Muscle layer of colon (tissue), 2 donors: ENCODE data around the gene GPRIN3.
"Not testable (repeated sequence)": the region's sequence is repeated elsewhere in the genome, so short reads cannot be mapped to it uniquely, and the experiment has no call there.

ENCODE experiments used
- H3K27ac ChIP-seq: one replicate; pipeline ENCODE4 v1.7.0; 2013; ENCODE audit warnings: low read depth, mild to moderate bottlenecking, low read length, moderate library complexity
- H3K27me3 ChIP-seq, 2 donors: one replicate each; pipeline ENCODE4 v1.7.0; 2013; ENCODE audit warnings: low read length in 2 of 2, mild to moderate bottlenecking in 2 of 2; ENCODE audit not compliant: insufficient read depth in 2 of 2, control insufficient read depth in 1 of 2
- H3K36me3 ChIP-seq: one replicate; pipeline ENCODE4 v1.7.0; 2013; ENCODE audit warnings: mild to moderate bottlenecking, low read length; ENCODE audit not compliant: insufficient read depth
- H3K4me1 ChIP-seq: one replicate; pipeline ENCODE4 v1.7.0; 2013; ENCODE audit warnings: mild to moderate bottlenecking, low read length; ENCODE audit not compliant: insufficient read depth
- H3K4me3 ChIP-seq, 2 donors: one replicate each; pipeline ENCODE4 v1.7.0; 2013; ENCODE audit warnings: low read length in 2 of 2, low read depth in 1 of 2, mild to moderate bottlenecking in 1 of 2, moderate library complexity in 1 of 2
- H3K9ac ChIP-seq: one replicate; pipeline ENCODE4 v1.7.0; 2013; ENCODE audit warnings: low read length
- H3K9me3 ChIP-seq: one replicate; pipeline ENCODE4 v1.7.0; 2013; ENCODE audit warnings: mild to moderate bottlenecking, low read length
- donor health status: abdominal sarcoma.
- donor health status: Adenocarcinoma of cecum.

Gene GPRIN3

DNA sequence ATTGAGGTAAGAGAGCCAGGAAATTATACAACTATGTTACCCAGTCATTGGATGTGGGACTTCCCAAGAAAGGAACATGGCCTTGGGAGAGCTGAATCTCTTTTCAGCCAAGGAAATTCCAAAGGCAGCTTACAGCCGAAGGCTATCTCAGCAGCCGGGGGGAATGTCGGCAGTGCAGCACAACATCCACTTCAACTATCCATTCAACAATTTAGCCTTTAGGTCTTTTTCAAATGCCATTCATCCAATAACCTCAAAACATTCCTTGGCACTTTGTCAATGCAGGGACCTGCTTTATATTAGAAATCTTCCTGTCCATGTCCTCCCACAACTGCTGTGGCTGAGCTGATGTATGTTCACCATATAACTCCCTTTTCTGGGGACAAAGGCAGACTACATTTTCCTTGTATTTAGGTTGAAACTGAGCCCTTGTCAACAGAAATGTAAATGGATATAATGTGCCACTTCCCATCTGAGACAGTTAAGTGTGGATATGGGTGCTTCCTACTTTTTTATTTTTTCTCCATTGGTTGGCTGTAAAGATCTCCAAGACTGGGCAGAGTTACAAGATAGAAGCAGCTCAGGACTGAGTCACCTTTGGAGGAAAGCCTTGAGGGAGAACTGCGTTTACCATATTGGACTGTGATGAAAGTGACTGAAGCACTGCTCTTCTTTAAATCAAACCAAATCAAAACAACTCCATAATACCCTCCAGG, 94.8 kb downstream of the GPRIN3 start:
- no peaks in the 10 kb centered on the region for H3K27me3 ChIP-seq

DNA sequence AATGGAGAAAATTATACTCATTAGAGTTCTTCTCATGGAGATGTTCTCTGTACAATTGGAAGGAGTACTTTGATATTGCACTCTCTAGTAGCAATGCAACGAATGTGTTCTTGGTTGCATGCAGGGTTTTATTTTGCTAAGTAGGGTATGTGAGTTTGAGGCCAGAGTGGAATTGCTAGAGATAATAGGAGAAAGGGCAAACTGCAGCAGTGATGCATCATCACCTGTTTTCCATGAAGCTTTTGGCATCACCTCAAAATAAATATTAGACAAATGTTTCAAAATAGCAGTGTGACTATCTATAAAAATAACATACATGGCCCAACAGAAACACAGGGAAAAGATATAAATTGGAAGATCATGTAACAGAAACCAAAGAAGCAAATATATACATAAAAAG, 103.0 kb downstream of the GPRIN3 start:
- no peak overlapping the region for H3K9ac ChIP-seq
- H3K4me3 ChIP-seq: no peak overlapping the region
- H3K27me3 ChIP-seq: no peaks in the 10 kb centered on the region
- no peaks in the 10 kb centered on the region for H3K4me1 ChIP-seq
- no peaks in the 10 kb centered on the region for H3K36me3 ChIP-seq
- no peaks in the 10 kb centered on the region for H3K9me3 ChIP-seq
- no peak overlapping the region for H3K27ac ChIP-seq

More for the DNA sequence above, 94.8 kb downstream of the GPRIN3 start:
- no peak overlapping the region for H3K27ac ChIP-seq
- no peaks in the 10 kb centered on the region for H3K9me3 ChIP-seq
- no peaks in the 10 kb centered on the region for H3K36me3 ChIP-seq
- H3K9ac ChIP-seq: no peak overlapping the region
- no peaks in the 10 kb centered on the region for H3K4me1 ChIP-seq
- H3K4me3 ChIP-seq: no peak overlapping the region

DNA sequence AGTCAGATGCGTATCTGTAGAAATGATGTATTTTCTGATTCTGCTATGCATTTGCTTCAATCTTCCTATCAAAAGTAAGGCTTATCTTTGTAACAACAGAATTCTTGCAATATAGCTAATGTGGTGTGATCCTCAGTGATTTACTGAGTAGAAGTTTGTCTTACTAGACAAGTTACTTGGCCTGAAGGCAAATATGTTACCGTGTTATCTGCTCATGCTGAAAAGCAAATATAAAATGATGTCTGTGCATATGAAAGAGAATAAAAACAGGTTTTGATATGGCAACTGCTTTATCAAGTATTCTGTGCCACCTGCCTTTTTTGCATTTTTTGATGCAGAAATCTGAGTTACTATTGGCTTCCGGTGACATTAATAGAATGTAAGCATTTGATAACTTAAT, 103.7 kb downstream of the GPRIN3 start:
- no peaks in the 10 kb centered on the region for H3K9me3 ChIP-seq
- H3K4me3 ChIP-seq: no peak overlapping the region
- H3K36me3 ChIP-seq: no peaks in the 10 kb centered on the region
- no peak overlapping the region for H3K9ac ChIP-seq
- H3K4me1 ChIP-seq: no peaks in the 10 kb centered on the region
- no peak overlapping the region for H3K27ac ChIP-seq
- H3K27me3 ChIP-seq: no peaks in the 10 kb centered on the region

DNA sequence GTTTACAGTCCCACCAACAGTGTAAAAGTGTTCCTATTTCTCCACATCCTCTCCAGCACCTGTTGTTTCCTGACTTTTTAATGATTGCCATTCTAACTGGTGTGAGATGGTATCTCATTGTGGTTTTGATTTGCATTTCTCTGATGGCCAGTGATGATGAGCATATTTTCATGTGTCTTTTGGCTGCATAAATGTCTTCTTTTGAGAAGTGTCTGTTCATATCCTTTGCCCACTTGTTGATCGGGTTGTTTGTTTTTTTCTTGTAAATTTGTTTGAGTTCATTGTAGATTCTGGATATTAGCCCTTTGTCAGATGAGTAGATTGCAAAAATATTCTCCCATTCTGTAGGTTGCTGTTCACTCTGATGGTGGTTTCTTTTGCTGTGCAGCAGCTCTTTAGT, 108.2 kb downstream of the GPRIN3 start:
- H3K36me3 ChIP-seq: not testable (repeated sequence)

DNA sequence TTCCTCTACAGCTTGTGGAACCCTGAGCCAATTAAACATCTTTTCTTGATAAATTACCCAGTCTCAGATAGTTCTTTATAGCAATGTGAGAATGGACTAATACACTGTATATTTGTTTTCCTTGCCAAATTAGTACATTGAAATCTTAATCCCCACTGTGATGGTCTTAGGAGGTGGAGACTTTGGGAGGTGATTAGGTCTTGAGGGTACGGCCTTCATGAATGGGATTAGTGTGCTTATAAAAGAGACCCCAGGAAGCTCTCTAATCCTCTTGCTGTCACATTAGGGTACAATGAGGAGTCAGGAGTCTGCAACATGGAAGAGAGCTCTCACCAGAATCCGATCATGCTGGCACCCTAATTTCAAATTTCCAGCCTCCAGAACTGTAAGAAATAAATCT, 109.7 kb downstream of the GPRIN3 start:
- no peaks in the 10 kb centered on the region for H3K36me3 ChIP-seq
- H3K9me3 ChIP-seq: no peaks in the 10 kb centered on the region
- no peak overlapping the region for H3K9ac ChIP-seq
- H3K27ac ChIP-seq: no peak overlapping the region
- H3K4me1 ChIP-seq: no peaks in the 10 kb centered on the region
- H3K4me3 ChIP-seq: no peak overlapping the region
- no peaks in the 10 kb centered on the region for H3K27me3 ChIP-seq

More for the DNA sequence above, 108.2 kb downstream of the GPRIN3 start:
- not testable (repeated sequence) for H3K4me3 ChIP-seq, H3K4me1 ChIP-seq, H3K9ac ChIP-seq, H3K9me3 ChIP-seq, H3K27me3 ChIP-seq, H3K27ac ChIP-seq

DNA sequence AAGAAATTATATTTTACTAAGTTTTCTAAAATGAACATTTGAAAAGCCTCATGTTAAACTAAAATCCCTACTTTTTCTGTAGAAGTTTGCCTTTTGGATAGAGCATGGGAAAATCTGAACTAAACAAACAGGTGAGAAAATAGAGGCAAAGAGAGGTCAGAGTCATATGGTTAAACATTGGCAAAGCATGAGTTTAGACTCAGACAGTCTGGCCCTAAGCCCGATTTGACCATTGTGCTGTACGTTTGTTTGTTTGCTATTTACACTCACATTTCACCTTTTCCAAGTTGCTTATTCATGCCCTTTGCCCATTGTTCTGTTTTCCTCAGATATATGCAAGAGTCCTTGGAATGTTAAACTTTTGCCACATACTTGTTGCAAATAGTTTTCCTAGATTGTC, 110.9 kb downstream of the GPRIN3 start:
- Histone ChIP-seq H3K9ac (no peak overlapping the region), H3K27me3 (no peaks in the 10 kb centered on the region), H3K9me3 (no peaks in the 10 kb centered on the region), H3K4me3 (no peak overlapping the region), H3K4me1 (no peaks in the 10 kb centered on the region), H3K36me3 (no peaks in the 10 kb centered on the region), H3K27ac (no peak overlapping the region)

DNA sequence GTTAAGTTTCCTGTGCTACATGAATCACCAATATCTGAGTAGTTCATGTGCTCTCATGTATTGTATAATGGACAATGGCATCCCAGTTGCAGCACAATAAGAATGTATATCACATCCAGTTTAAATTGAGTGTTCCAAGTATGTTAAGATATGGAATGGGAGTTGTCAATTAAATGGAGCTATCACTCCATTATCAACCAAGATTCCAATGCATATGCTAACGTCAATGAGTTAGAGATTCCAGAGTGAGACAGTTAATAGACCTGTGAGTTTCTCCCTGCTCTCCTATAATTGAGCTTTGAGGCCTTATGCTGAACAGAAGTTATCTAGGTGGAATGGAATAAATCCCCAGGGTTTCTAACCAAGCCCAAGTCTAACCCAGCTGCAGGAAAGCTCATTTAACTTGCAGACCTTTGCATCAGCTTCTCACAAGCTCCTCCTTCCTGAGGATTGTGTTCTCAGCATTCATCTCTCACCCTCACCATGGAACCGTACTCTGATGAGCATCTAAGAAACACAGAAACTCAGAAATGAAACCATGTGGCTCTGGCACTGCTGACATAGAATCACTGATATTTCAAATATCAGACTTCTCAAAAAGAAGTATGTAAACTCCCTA, 111.4 kb downstream of the GPRIN3 start:
- Histone ChIP-seq H3K4me3 (no peak overlapping the region), H3K27me3 (no peaks in the 10 kb centered on the region), H3K4me1 (no peaks in the 10 kb centered on the region), H3K9me3 (no peaks in the 10 kb centered on the region), H3K9ac (no peak overlapping the region), H3K36me3 (no peaks in the 10 kb centered on the region), H3K27ac (no peak overlapping the region)

DNA sequence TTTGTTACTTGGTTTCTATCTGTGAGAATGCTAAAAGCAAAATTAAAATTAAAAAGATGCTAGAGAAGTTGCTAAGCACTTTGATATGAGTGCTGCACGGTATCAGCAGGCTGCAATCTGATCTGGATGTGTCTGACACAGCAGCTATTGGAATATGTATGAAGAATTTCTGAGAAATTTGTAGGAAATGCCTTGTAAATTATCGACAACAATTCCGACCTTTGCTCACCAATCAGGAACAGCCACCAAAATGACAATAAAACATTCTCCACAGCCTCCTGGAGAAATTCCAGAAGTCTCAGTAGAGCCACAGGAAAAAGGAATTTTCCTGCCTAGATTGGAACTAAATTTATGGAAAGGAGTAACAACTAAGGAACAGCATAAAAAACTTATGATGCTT, 113.8 kb downstream of the GPRIN3 start:
- Histone ChIP-seq H3K4me3 (no peak overlapping the region), H3K27ac (no peak overlapping the region), H3K9me3 (no peaks in the 10 kb centered on the region), H3K4me1 (no peaks in the 10 kb centered on the region), H3K9ac (no peak overlapping the region), H3K27me3 (no peaks in the 10 kb centered on the region), H3K36me3 (no peaks in the 10 kb centered on the region)
